Large intestine (tissue), 3 donors: ENCODE results near the gene CCL20. TPM values are rescaled to one million over a fixed set of nuclear protein-coding genes. Genes with fewer than 3 reads are reported as not detected.
A peak's percentile ranks its signal among the peaks of the same experiment; 100 is the strongest.

Experiments used
- DNase-seq, 2 donors: peaks; one replicate each; pipeline versions ENCODE4 v3.0.0 to v3.0.0-alpha.2; 2013
- H3K27ac ChIP-seq: one replicate; pipeline ENCODE4 v1.5.1; 2013; ENCODE audit warnings: low read length
- H3K27me3 ChIP-seq: 2 replicates; pipeline ENCODE4 v1.6.1; 2013; ENCODE audit warnings: low read length; ENCODE audit not compliant: control insufficient read depth, insufficient read depth
- H3K36me3 ChIP-seq: 2 replicates; pipeline ENCODE4 v1.6.1; 2013; ENCODE audit warnings: low read length; ENCODE audit not compliant: control insufficient read depth, insufficient read depth
- H3K4me1 ChIP-seq: one replicate; pipeline ENCODE4 v1.6.1; 2013; ENCODE audit warnings: low read length; ENCODE audit not compliant: control insufficient read depth, insufficient read depth
- H3K4me3 ChIP-seq: one replicate; pipeline ENCODE4 v1.5.1; 2013; ENCODE audit warnings: low read length
- H3K9me3 ChIP-seq: one replicate; pipeline ENCODE4 v1.6.1; 2013; ENCODE audit warnings: mild to moderate bottlenecking, low read depth, low read length, moderate library complexity; ENCODE audit not compliant: control insufficient read depth
- WGBS: methylation state at CpG from one replicate; pipeline ENCODE4 v1.1.5; 2013; ENCODE audit warnings: low lambda C conversion rate; ENCODE audit not compliant: insufficient coverage; 5-methylcytosine and 5-hydroxymethylcytosine counted together
- polyA plus RNA-seq: library from polyadenylated mRNA; unstranded; fragments of 120-200 nt; gene quantifications from one replicate; pipeline ENCODE4 v1.2.1, GENCODE V29; 2013

Gene CCL20
- polyA plus RNA-seq, 1 donor, result 11.4 TPM

- 92% methylated on average over 3 of the region's 6 CpGs for WGBS
- Histone ChIP-seq H3K27ac (no peak overlapping the region), H3K4me3 (no peak overlapping the region), H3K27me3 (no peaks in the 10 kb centered on the region), H3K36me3 (no peaks in the 10 kb centered on the region), H3K4me1 (no peaks in the 10 kb centered on the region), H3K9me3 (no peaks in the 10 kb centered on the region)
- DNase-seq, result no peak
Measured at GRCh38 chr2:227853765-227854271, 40.2 kb downstream of the CCL20 start.

GRCh38 chr2:227855440-227855839 lies 41.8 kb downstream of the CCL20 start:
- Histone ChIP-seq H3K27me3 (no peaks in the 10 kb centered on the region), H3K36me3 (no peaks in the 10 kb centered on the region), H3K4me1 (no peaks in the 10 kb centered on the region), H3K9me3 (no peaks in the 10 kb centered on the region), H3K27ac (no peak overlapping the region), H3K4me3 (no peak overlapping the region)
- WGBS, result 59% methylated on average over 2 of the region's 3 CpGs
- DNase-seq, result no peak

- Histone ChIP-seq H3K36me3 (no peaks in the 10 kb centered on the region), H3K9me3 (no peaks in the 10 kb centered on the region), H3K4me3 (no peak overlapping the region), H3K4me1 (no peaks in the 10 kb centered on the region), H3K27ac (no peak overlapping the region), H3K27me3 (no peaks in the 10 kb centered on the region)
- WGBS, result 100% methylated on average over 2 of the region's 2 CpGs
- DNase-seq, result no peak
Measured at GRCh38 chr2:227856697-227857096, 43.1 kb downstream of the CCL20 start.

DNA sequence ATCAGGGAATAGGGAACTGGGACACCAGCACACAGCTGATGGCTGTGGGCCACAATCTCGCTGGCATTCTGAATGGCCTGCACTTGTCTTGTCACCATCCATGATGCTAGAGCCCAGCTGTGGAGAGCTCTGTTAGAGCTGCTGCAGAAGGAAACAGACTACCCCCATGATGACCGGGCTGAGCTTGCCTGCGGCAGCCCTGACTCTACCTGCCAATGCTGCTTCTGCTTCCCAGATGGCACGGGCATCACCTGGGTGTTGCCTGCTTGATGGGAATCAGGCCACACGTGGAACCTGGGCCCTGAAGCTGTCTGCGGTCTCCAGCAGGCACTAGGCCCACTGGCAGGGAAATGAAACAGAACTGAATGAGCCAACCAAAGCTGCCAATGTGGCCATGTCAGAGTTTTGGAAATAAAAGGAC lies 46.6 kb downstream of the CCL20 start:
- Histone ChIP-seq H3K9me3 (no peaks in the 10 kb centered on the region), H3K27ac (no peak overlapping the region), H3K4me1 (no peaks in the 10 kb centered on the region), H3K4me3 (no peak overlapping the region), H3K27me3 (no peaks in the 10 kb centered on the region), H3K36me3 (no peaks in the 10 kb centered on the region)
- WGBS, result no CpG with 5 or more reads among the region's 6 CpGs
- no peak for DNase-seq

DNA sequence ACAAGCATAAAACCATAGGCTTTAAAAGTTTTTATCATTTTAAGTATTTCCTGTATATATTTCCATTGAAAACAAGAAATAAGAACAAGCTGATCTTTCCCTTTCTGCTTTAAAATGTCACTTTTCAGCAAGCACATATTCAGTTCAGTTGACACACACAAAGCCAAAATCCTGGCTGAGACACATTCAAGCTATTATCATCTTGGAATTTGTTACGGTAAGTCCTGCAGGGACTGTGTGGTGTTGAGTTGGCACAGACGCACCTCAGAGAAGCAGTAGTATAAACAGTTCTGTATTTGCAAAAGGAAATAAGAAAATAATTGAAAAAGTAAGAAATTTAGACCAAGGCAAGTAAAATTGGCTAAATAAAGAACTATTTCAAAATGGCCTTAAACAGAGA lies 47.4 kb downstream of the CCL20 start:
- H3K27ac ChIP-seq, result no peak overlapping the region
- H3K27me3 ChIP-seq, result no peaks in the 10 kb centered on the region
- no peaks in the 10 kb centered on the region for H3K36me3 ChIP-seq
- H3K4me3 ChIP-seq, result no peak overlapping the region
- H3K9me3 ChIP-seq, result no peaks in the 10 kb centered on the region
- no peaks in the 10 kb centered on the region for H3K4me1 ChIP-seq
- WGBS, result 73% methylated on average over 2 of the region's 2 CpGs
- DNase-seq, result no peak

DNA sequence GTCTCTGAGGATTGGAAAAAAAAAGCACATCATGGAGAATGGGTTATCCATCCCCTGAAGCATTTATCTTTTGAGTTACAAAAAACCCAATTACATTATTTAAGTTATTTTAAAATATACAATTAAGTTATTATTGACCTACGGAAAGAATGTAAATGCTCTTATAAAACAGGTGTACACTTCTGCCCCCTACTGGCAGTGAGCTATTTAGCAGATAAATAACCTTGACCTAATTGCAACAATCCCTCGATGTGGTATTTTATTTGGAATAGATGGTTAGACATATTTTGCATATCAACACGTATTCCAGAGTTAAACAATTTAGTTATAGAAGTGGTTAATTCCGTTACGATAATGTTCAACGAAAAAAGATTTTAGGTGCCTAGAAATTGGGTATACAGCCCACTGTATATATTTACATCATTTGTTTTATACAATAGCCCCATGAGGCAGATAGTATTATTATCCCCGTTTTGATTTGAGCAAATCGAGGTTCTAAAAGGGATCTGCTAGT lies 48.6 kb downstream of the CCL20 start:
- Histone ChIP-seq H3K4me1 (no peaks in the 10 kb centered on the region), H3K9me3 (no peaks in the 10 kb centered on the region), H3K36me3 (no peaks in the 10 kb centered on the region), H3K4me3 (no peak overlapping the region), H3K27ac (no peak overlapping the region), H3K27me3 (no peaks in the 10 kb centered on the region)
- WGBS, result 38% methylated on average over 2 of the region's 8 CpGs
- DNase-seq, result peak; percentile 27 to 33

- no peaks in the 10 kb centered on the region for H3K4me1 ChIP-seq
- H3K36me3 ChIP-seq, result no peaks in the 10 kb centered on the region
- H3K9me3 ChIP-seq, result no peaks in the 10 kb centered on the region
- DNase-seq, result no peak
- H3K27me3 ChIP-seq, result no peaks in the 10 kb centered on the region
- no CpG with 5 or more reads among the region's 7 CpGs for WGBS
- no peak overlapping the region for H3K4me3 ChIP-seq
- H3K27ac ChIP-seq, result no peak overlapping the region
Measured at GRCh38 chr2:227862741-227863588, 49.3 kb downstream of the CCL20 start.

- DNase-seq, result no peak
- Histone ChIP-seq H3K4me3 (no peak overlapping the region), H3K27ac (no peak overlapping the region), H3K27me3 (no peaks in the 10 kb centered on the region), H3K9me3 (no peaks in the 10 kb centered on the region), H3K36me3 (no peaks in the 10 kb centered on the region), H3K4me1 (no peaks in the 10 kb centered on the region)
- WGBS, result 55% methylated on average over 3 of the region's 9 CpGs
Measured at GRCh38 chr2:227864161-227864756, 50.6 kb downstream of the CCL20 start.

GRCh38 chr2:227865291-227865690 lies 51.6 kb downstream of the CCL20 start:
- no peak for DNase-seq

More at GRCh38 chr2:227865291-227865690, 51.6 kb downstream of the CCL20 start:
- no peak overlapping the region for H3K4me3 ChIP-seq
- H3K4me1 ChIP-seq, result no peaks in the 10 kb centered on the region
- WGBS, result 100% methylated on average over 1 of the region's 4 CpGs
- H3K36me3 ChIP-seq, result no peaks in the 10 kb centered on the region
- no peaks in the 10 kb centered on the region for H3K27me3 ChIP-seq
- H3K9me3 ChIP-seq, result no peaks in the 10 kb centered on the region
- no peak overlapping the region for H3K27ac ChIP-seq
